ENCODE measurements around the gene MORN5. TPM values are rescaled to one million over a fixed set of nuclear protein-coding genes. Genes with fewer than 3 reads are reported as not detected.

The MORN5 gene
- total and polyA plus RNA-seq, 2 experiments from 2014 or later, result not detected

GRCh38 chr9:122227575-122227900 lies 67.8 kb downstream of the MORN5 start (continued):
- no peak for TF ChIP-seq REST (IDR thresholded peaks at IDR 0.05; ENCODE audit: unreplicated experiment)

- peak overlapping the region; percentile 62 for H3K4me3 ChIP-seq
Observed at GRCh38 chr9:122228191-122228567, 68.5 kb downstream of the MORN5 start.

More at GRCh38 chr9:122228191-122228567, 68.5 kb downstream of the MORN5 start:
- H3K4me1 Mint-ChIP-seq, result peaks cover 25% of the 10 kb centered on the region
- no peak overlapping the region for H3K27ac Mint-ChIP-seq
- peaks cover 7% of the 10 kb centered on the region; the same call in 1 of the 2 replicates for H3F3A ChIP-seq (replicated peaks; ENCODE audit: low read depth)
- peaks cover 4% of the 10 kb centered on the region; the same call in 1 of the 3 replicates for H3K9me3 Mint-ChIP-seq
- no peaks in the 10 kb centered on the region for H3K9me2 ChIP-seq (ENCODE audit: insufficient read depth)
- DNase-seq (ENCODE audit: low spot score) (peak; percentile 56), ATAC-seq (peak; percentile 20)
- no peaks in the 10 kb centered on the region for H3K36me3 ChIP-seq (ENCODE audit: insufficient read depth)
- no peak overlapping the region; the same call in 1 of the 2 replicates for H2AFZ ChIP-seq
- H3K79me2 ChIP-seq (replicated peaks; ENCODE audit: insufficient read depth), result no peaks in the 10 kb centered on the region
- peak overlapping the region; percentile 82 for H3K4me2 ChIP-seq
- peak; percentile 98 for TF ChIP-seq EZH2 (IDR thresholded peaks at IDR 0.05; ENCODE audit: low read depth, unreplicated experiment)
- TF ChIP-seq ZNF331 (CRISPR knock-in tag; IDR thresholded peaks at IDR 0.05; ENCODE audit: low read depth), result no peak
- TF ChIP-seq EZH2phosphoT487 (IDR thresholded peaks at IDR 0.05; ENCODE audit: unreplicated experiment), result peak; percentile 89
- TF ChIP-seq JUNB (IDR thresholded peaks at IDR 0.05; ENCODE audit: unreplicated experiment), result no peak
- no peak for TF ChIP-seq ETS1 (IDR thresholded peaks at IDR 0.05)
- no peak for TF ChIP-seq CREB1 (CRISPR knock-in tag; IDR thresholded peaks at IDR 0.05; ENCODE audit: low read depth)
- TF ChIP-seq NANOG (IDR thresholded peaks at IDR 0.05; ENCODE audit: borderline replicate concordance), result no peak
- no peak for TF ChIP-seq ZNF462 (CRISPR knock-in tag; IDR thresholded peaks at IDR 0.05)
- no peak for TF ChIP-seq STAT1 (IDR thresholded peaks at IDR 0.05; ENCODE audit: unreplicated experiment)
- no peak for TF ChIP-seq POLR2AphosphoS5 (IDR thresholded peaks at IDR 0.05; ENCODE audit: low read depth)
- H4K20me1 ChIP-seq (replicated peaks; ENCODE audit: insufficient read depth), result peaks cover 3% of the 10 kb centered on the region; the same call in 1 of the 2 replicates
- H3K27ac ChIP-seq (ENCODE audit: low read depth), result no peak overlapping the region
- peak overlapping the region; percentile 61 for H3K4me3 Mint-ChIP-seq
- peaks cover 15% of the 10 kb centered on the region for H3K4me1 ChIP-seq (ENCODE audit: insufficient read depth)
- H3K36me3 Mint-ChIP-seq (ENCODE audit: low read depth), result no peaks in the 10 kb centered on the region; the same call in 2 of the 3 replicates
- H3K27me3 ChIP-seq (ENCODE audit: insufficient read depth), result peaks cover 94% of the 10 kb centered on the region
- H3K27me3 Mint-ChIP-seq (ENCODE audit: insufficient read depth, low read depth, poor library complexity), result peaks cover 55% of the 10 kb centered on the region
